Raji (cell line): ENCODE measurements around the gene RABIF.

Experiments used
- POLR2A ChIP-seq: IDR thresholded peaks from 2 replicates; pipeline ENCODE4 v1.6.1; 2011; ENCODE audit warnings: low read depth, low read length, control low read depth; ENCODE audit not compliant: insufficient read depth

Gene RABIF

GRCh38 chr1:202844935-202845334 lies 44.0 kb downstream of the RABIF start:
- TF ChIP-seq POLR2A = no peak

- no peak for TF ChIP-seq POLR2A
Measured at GRCh38 chr1:202844259-202844658, 44.7 kb downstream of the RABIF start.

- no peak for TF ChIP-seq POLR2A
Measured at GRCh38 chr1:202843081-202843480, 45.9 kb downstream of the RABIF start.

- no peak for TF ChIP-seq POLR2A
Measured at GRCh38 chr1:202837746-202838262, 51.1 kb downstream of the RABIF start.

- TF ChIP-seq POLR2A = no peak
Measured at GRCh38 chr1:202836623-202837403, 52.1 kb downstream of the RABIF start.

GRCh38 chr1:202835548-202836072 lies 53.3 kb downstream of the RABIF start:
- no peak for TF ChIP-seq POLR2A

- TF ChIP-seq POLR2A = no peak
Measured at GRCh38 chr1:202834771-202835547, 54.0 kb downstream of the RABIF start.

- no peak for TF ChIP-seq POLR2A
Measured at GRCh38 chr1:202831906-202832305, 57.0 kb downstream of the RABIF start.
